Central memory CD8-positive, alpha-beta T cell (primary cell): ENCODE results near the gene PPP3CA.

ENCODE experiments used
- ATAC-seq: fragments of 150-1000 bp; cut with Tn5 transposase; replicated peaks from 2 replicates; pipeline ENCODE4 v1.10.0; 2022; ENCODE audit warnings: mild to moderate bottlenecking, moderate FRiP score, moderate number of reproducible peaks; ENCODE audit not compliant: poor library complexity, severe bottlenecking; ENCODE audit errors: extremely low read depth
- DNase-seq, 2 donors: peaks; one replicate each; pipeline ENCODE4 v3.0.0; 2021; ENCODE audit warnings: low spot score in 2 of 2
- H3K27ac Mint-ChIP-seq: one replicate; pipeline ENCODE4 v1.8.0; 2022; ENCODE audit warnings: low read depth, mild to moderate bottlenecking, moderate library complexity, mixed read lengths
- H3K27me3 Mint-ChIP-seq: one replicate; pipeline ENCODE4 v1.8.0; 2022; ENCODE audit warnings: mixed read lengths
- H3K36me3 Mint-ChIP-seq: one replicate; pipeline ENCODE4 v1.8.0; 2022; ENCODE audit warnings: mild to moderate bottlenecking, moderate library complexity, mixed read lengths; ENCODE audit not compliant: insufficient read depth
- H3K4me1 Mint-ChIP-seq: one replicate; pipeline ENCODE4 v1.8.0; 2022; ENCODE audit warnings: mixed read lengths
- H3K4me3 Mint-ChIP-seq: one replicate; pipeline ENCODE4 v1.8.0; 2022; ENCODE audit warnings: mild to moderate bottlenecking, moderate library complexity, mixed read lengths
- H3K9me3 Mint-ChIP-seq: one replicate; pipeline ENCODE4 v1.8.0; 2022; ENCODE audit warnings: mixed read lengths

The PPP3CA gene

GRCh38 chr4:101042847-101043246 is 304.5 kb downstream of the PPP3CA start:
- Mint-ChIP-seq H3K27me3 (no peaks in the 10 kb centered on the region), H3K27ac (peak overlapping the region; percentile 41), H3K36me3 (peaks cover 7% of the 10 kb centered on the region), H3K4me1 (peaks cover 38% of the 10 kb centered on the region), H3K9me3 (no peaks in the 10 kb centered on the region), H3K4me3 (no peak overlapping the region)
- DNase-seq (no peak), ATAC-seq (no peak)

GRCh38 chr4:101040776-101041175 is 306.6 kb downstream of the PPP3CA start:
- no peak overlapping the region for H3K27ac Mint-ChIP-seq
- DNase-seq = no peak
- H3K36me3 Mint-ChIP-seq = peaks cover 9% of the 10 kb centered on the region
- no peak for ATAC-seq
- no peaks in the 10 kb centered on the region for H3K27me3 Mint-ChIP-seq
- H3K9me3 Mint-ChIP-seq = no peaks in the 10 kb centered on the region
- H3K4me1 Mint-ChIP-seq = peaks cover 48% of the 10 kb centered on the region
- H3K4me3 Mint-ChIP-seq = no peak overlapping the region

GRCh38 chr4:101039367-101039766 is 308.0 kb downstream of the PPP3CA start:
- H3K27ac Mint-ChIP-seq = peak overlapping the region; percentile 54
- H3K9me3 Mint-ChIP-seq = no peaks in the 10 kb centered on the region
- peak overlapping the region; percentile 15 for H3K4me3 Mint-ChIP-seq
- H3K4me1 Mint-ChIP-seq = peaks cover 42% of the 10 kb centered on the region
- peaks cover 8% of the 10 kb centered on the region for H3K36me3 Mint-ChIP-seq
- DNase-seq (no peak), ATAC-seq (peak; percentile 77)
- H3K27me3 Mint-ChIP-seq = no peaks in the 10 kb centered on the region

- peaks cover 51% of the 10 kb centered on the region for H3K4me1 Mint-ChIP-seq
- no peaks in the 10 kb centered on the region for H3K9me3 Mint-ChIP-seq
- no peaks in the 10 kb centered on the region for H3K27me3 Mint-ChIP-seq
- ATAC-seq (peak; percentile 77), DNase-seq (no peak)
- H3K4me3 Mint-ChIP-seq = peak overlapping the region; percentile 51
- peaks cover 9% of the 10 kb centered on the region for H3K36me3 Mint-ChIP-seq
- peak overlapping the region; percentile 85 for H3K27ac Mint-ChIP-seq
Measured at GRCh38 chr4:101037938-101038413, 309.4 kb downstream of the PPP3CA start.

GRCh38 chr4:101037249-101037648 is 310.1 kb downstream of the PPP3CA start:
- H3K4me3 Mint-ChIP-seq = peak overlapping the region; percentile 51
- ATAC-seq (no peak), DNase-seq (no peak)
- H3K27me3 Mint-ChIP-seq = no peaks in the 10 kb centered on the region
- H3K4me1 Mint-ChIP-seq = peaks cover 47% of the 10 kb centered on the region
- H3K27ac Mint-ChIP-seq = peak overlapping the region; percentile 85
- H3K9me3 Mint-ChIP-seq = no peaks in the 10 kb centered on the region
- H3K36me3 Mint-ChIP-seq = peaks cover 8% of the 10 kb centered on the region

GRCh38 chr4:101035487-101035886 is 311.8 kb downstream of the PPP3CA start:
- Mint-ChIP-seq H3K4me3 (no peak overlapping the region), H3K36me3 (peaks cover 8% of the 10 kb centered on the region), H3K4me1 (peaks cover 43% of the 10 kb centered on the region), H3K9me3 (no peaks in the 10 kb centered on the region), H3K27ac (peak overlapping the region; percentile 32), H3K27me3 (no peaks in the 10 kb centered on the region)
- DNase-seq = no peak
- ATAC-seq = no peak

GRCh38 chr4:101033986-101034385 is 313.3 kb downstream of the PPP3CA start:
- no peak overlapping the region for H3K4me3 Mint-ChIP-seq
- peak overlapping the region; percentile 87 for H3K27ac Mint-ChIP-seq
- DNase-seq (no peak), ATAC-seq (no peak)
- H3K36me3 Mint-ChIP-seq = peaks cover 6% of the 10 kb centered on the region
- H3K4me1 Mint-ChIP-seq = peaks cover 45% of the 10 kb centered on the region
- H3K27me3 Mint-ChIP-seq = no peaks in the 10 kb centered on the region
- H3K9me3 Mint-ChIP-seq = no peaks in the 10 kb centered on the region

GRCh38 chr4:101032541-101032940 is 314.8 kb downstream of the PPP3CA start:
- H3K27me3 Mint-ChIP-seq = no peaks in the 10 kb centered on the region

GRCh38 chr4:101031971-101032370 is 315.4 kb downstream of the PPP3CA start:
- DNase-seq = no peak
- H3K36me3 Mint-ChIP-seq = peaks cover 6% of the 10 kb centered on the region
- H3K4me1 Mint-ChIP-seq = peaks cover 30% of the 10 kb centered on the region
- H3K27me3 Mint-ChIP-seq = no peaks in the 10 kb centered on the region
- no peaks in the 10 kb centered on the region for H3K9me3 Mint-ChIP-seq
- no peak for ATAC-seq
- H3K4me3 Mint-ChIP-seq = no peak overlapping the region
- H3K27ac Mint-ChIP-seq = no peak overlapping the region

More at GRCh38 chr4:101032541-101032940, 314.8 kb downstream of the PPP3CA start:
- Mint-ChIP-seq H3K4me3 (no peak overlapping the region), H3K4me1 (peaks cover 35% of the 10 kb centered on the region), H3K27ac (no peak overlapping the region), H3K36me3 (peaks cover 6% of the 10 kb centered on the region), H3K9me3 (no peaks in the 10 kb centered on the region)
- DNase-seq = no peak
- ATAC-seq = no peak

GRCh38 chr4:101028886-101029285 is 318.4 kb downstream of the PPP3CA start:
- DNase-seq = no peak
- no peaks in the 10 kb centered on the region for H3K9me3 Mint-ChIP-seq
- no peaks in the 10 kb centered on the region for H3K27me3 Mint-ChIP-seq
- H3K36me3 Mint-ChIP-seq = peaks cover 6% of the 10 kb centered on the region
- H3K27ac Mint-ChIP-seq = peak overlapping the region; percentile 19
- H3K4me1 Mint-ChIP-seq = peaks cover 31% of the 10 kb centered on the region
- ATAC-seq = no peak
- no peak overlapping the region for H3K4me3 Mint-ChIP-seq

GRCh38 chr4:101027721-101028120 is 319.6 kb downstream of the PPP3CA start:
- H3K4me1 Mint-ChIP-seq = peaks cover 29% of the 10 kb centered on the region
- DNase-seq = no peak
- H3K36me3 Mint-ChIP-seq = peaks cover 4% of the 10 kb centered on the region
- no peaks in the 10 kb centered on the region for H3K9me3 Mint-ChIP-seq
- ATAC-seq = no peak
- no peak overlapping the region for H3K4me3 Mint-ChIP-seq
- H3K27me3 Mint-ChIP-seq = no peaks in the 10 kb centered on the region
- H3K27ac Mint-ChIP-seq = no peak overlapping the region

GRCh38 chr4:101025755-101026154 is 321.6 kb downstream of the PPP3CA start:
- H3K27ac Mint-ChIP-seq = no peak overlapping the region
- H3K27me3 Mint-ChIP-seq = no peaks in the 10 kb centered on the region
- H3K4me1 Mint-ChIP-seq = peaks cover 46% of the 10 kb centered on the region
- no peak overlapping the region for H3K4me3 Mint-ChIP-seq
- no peaks in the 10 kb centered on the region for H3K9me3 Mint-ChIP-seq
- DNase-seq = no peak
- H3K36me3 Mint-ChIP-seq = peaks cover 6% of the 10 kb centered on the region
- ATAC-seq = no peak

GRCh38 chr4:101022151-101023024 is 324.9 kb downstream of the PPP3CA start:
- no peak overlapping the region for H3K4me3 Mint-ChIP-seq
- H3K4me1 Mint-ChIP-seq = peaks cover 53% of the 10 kb centered on the region
- H3K9me3 Mint-ChIP-seq = no peaks in the 10 kb centered on the region
- H3K27ac Mint-ChIP-seq = peak overlapping the region; percentile 38
- ATAC-seq (no peak), DNase-seq (no peak)
- H3K27me3 Mint-ChIP-seq = no peaks in the 10 kb centered on the region
- peaks cover 9% of the 10 kb centered on the region for H3K36me3 Mint-ChIP-seq
